ENCODE measurements around the gene MAP3K8.

DNA sequence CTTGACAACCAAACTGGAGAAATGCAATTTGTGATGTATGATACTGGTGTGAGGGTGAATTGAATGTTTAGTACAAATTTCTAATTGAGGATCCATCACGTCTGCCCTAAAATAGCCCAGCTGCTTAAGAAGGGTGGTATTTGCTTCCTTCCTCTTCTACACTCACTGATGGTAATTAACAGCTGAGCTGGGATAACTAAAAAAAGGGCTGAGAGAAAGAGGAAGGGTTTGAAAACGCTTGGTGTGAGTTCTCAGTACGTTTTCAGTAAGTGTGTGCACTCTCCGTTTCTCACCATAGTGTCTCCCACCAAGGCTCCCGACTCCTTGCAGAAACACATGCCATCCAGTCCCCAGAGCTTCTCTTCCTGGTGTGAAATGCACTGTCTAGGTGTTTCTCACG lies 54.3 kb downstream of the MAP3K8 start:
- no peak for TF ChIP-seq EZH2phosphoT487 (IDR thresholded peaks at IDR 0.05; ENCODE audit: borderline replicate concordance, low read length)
- TF ChIP-seq, protein P1, sequence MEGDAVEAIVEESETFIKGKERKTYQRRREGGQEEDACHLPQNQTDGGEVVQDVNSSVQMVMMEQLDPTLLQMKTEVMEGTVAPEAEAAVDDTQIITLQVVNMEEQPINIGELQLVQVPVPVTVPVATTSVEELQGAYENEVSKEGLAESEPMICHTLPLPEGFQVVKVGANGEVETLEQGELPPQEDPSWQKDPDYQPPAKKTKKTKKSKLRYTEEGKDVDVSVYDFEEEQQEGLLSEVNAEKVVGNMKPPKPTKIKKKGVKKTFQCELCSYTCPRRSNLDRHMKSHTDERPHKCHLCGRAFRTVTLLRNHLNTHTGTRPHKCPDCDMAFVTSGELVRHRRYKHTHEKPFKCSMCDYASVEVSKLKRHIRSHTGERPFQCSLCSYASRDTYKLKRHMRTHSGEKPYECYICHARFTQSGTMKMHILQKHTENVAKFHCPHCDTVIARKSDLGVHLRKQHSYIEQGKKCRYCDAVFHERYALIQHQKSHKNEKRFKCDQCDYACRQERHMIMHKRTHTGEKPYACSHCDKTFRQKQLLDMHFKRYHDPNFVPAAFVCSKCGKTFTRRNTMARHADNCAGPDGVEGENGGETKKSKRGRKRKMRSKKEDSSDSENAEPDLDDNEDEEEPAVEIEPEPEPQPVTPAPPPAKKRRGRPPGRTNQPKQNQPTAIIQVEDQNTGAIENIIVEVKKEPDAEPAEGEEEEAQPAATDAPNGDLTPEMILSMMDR (IDR thresholded peaks at IDR 0.05; ENCODE audit: low read depth, low read length, poor library complexity, severe bottlenecking): no peak

Measured in DOHH2 (cell line).